ENCODE measurements around the gene MPI.

Gene MPI

GRCh38 chr15:74889883-74890664, at the start of gene MPI:
MPI (plus strand) TSS chr15:74890042; CDS start chr15:74890074, 32 bp downstream.
- peak; percentile 90 for DNase-seq

DNA sequence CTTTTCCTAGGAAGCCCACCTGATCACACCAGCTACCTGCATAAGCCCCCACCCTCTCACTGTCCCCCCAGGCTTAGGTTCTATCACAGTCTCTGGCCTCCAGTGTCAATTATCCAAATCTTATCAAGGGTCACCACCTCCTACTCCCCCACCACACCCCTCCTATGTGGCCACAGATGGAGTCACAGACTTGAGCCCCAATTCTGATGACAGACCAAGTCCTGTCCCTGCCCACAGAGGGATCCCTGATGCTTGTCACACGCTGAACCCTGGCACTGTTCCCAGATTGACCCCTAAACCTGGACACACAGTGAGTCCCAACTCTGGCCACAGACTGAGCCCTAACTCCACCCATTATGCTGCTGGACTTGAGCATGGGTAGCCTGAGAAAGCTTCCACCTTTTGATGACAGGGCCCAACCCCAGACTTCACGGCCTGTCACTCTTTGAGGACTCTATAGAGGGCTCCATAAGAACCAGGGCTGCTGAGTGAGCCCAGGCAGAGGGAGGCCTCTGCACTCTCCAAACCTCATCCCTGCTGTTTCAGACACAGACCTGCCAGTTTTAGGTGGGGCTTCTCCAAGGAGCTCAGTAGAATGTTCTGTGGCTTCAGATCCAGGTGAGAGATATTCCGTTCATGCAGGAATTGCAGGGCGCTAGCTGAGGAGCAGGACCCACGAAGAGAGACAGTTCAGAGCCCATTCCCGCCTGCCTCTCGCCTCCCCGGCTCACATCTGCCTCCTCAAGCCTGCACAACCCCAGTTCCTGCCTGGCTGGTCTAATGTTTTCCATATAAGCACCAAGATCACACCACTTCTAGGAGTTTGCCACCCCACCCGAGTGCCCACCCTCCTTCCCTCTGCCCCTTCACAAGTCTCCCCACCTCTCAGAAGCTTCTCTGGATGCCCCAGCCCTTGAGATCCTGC, 48.7 kb upstream of the MPI start:
- no peak for DNase-seq

- no peak for DNase-seq
Observed at GRCh38 chr15:74841891-74842373, 47.9 kb upstream of the MPI start.

GRCh38 chr15:74842581-74843444, 47.0 kb upstream of the MPI start, which contains the start of gene ULK3:
ULK3 (minus strand) TSS chr15:74843156; CDS start chr15:74843105, 51 bp downstream.
- peak; percentile 92 for DNase-seq

DNA sequence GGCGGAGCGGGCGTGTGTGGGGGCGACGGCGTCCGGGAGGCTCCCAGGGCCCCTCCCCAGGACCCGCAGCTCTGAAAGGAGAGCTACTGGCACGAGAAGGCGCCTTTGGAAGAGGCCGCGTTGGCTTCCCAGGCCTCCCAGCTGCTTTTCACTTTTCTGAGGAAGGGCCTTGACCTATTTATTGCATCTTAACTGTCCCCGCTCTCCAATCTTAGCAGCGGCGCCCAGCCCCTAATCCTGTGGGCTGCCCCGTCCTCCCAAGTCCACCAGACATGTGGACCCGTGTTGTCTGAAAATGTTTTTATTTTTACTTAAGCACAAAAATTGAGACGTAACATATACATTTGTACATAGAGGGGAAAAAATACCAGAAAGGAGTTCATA, 46.4 kb upstream of the MPI start:
- no peak for DNase-seq

DNA sequence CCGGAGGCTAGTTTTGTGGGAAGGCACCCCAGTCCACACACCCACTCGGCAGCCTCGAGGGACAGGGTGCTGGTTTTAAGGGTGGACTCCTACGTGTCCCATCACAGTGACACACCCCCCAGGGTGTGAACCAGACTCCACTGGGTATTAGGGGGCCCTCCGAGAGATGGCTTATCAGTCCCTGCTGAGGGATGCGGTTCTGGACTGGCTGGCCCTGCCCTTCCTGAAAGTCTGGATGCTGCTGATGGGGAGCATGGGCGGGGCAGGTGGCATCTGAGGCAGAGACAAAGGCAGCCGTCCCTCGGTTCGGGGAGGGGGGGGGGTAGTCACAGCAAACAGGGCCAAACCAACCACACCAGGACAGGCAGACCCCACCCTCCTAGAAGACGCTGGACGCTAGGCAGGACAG, 45.9 kb upstream of the MPI start:
- DNase-seq: no peak

DNA sequence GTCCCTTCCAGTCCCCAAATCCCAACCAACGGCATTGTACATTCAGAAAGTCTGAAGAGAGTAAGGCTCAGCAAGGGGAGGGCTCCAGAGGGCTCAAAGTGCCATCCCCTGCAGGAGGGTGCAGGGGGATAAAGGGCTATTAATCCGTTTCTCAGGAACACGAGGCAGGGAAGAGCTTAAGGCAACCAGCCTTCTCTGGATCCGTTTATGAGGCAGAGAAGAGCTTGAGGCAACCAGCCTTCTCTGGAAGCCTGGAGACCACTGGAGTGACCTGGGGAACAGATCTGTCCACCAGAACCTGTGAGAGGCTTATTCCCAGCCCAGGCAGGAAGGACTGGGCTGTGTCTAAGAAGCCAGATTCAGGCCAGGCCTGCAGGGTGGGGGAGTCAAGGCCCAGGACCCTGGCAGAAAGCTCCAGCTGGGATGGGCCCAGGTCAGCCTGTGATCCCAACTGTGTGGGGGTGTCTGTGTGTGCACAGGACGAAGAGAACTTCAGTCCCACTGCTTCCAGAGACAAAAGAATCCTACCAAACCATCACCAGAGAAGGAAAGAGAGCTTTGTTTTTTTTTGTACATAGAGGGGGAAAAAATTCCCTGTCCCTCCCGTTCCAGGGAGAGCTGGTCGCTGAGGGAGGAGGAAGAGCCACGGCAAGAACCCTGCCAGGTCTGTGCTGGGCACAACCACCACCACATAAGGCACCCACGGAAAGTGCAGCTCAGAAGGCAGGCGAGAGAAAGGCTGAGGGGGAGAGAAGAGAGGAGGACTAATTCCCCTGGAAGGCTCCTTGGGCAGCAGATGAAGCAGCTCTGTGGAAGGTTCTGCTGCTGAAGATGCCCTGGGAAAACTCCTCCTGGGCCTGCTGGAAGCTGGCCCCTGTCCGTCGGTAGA, 45.3 kb upstream of the MPI start:
- DNase-seq: peak; percentile 9

- DNase-seq: peak; percentile 59
Observed at GRCh38 chr15:74845208-74845568, 44.7 kb upstream of the MPI start.

- no peak for DNase-seq
Observed at GRCh38 chr15:74845581-74845980, 44.3 kb upstream of the MPI start.

GRCh38 chr15:74847432-74847831, 42.4 kb upstream of the MPI start:
- DNase-seq: no peak

DNA sequence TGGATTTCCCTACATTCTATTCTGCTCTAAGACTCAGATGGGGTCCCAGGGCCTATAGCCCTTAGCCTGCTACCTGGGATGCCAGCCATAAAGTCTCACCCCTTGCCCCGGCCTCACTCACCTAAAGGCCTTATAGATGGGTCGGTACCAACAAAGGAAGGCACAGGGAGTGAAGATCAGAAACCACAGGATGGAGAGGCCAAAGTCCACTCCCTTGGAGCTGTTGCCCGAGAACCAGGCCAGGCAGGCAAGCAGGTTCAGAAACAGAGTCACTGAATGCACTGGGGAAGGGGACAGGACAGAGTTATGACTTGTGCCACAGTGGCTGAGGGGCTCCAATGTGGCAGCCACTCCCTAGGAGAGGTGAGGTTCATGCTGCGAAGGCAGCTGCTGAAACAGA, 39.4 kb upstream of the MPI start:
- no peak for DNase-seq

GRCh38 chr15:74851960-74852359, 37.9 kb upstream of the MPI start:
- no peak for DNase-seq

- no peak for DNase-seq
Observed at GRCh38 chr15:74854453-74855022, 35.3 kb upstream of the MPI start.

- DNase-seq: no peak
Observed at GRCh38 chr15:74855857-74856256, 34.0 kb upstream of the MPI start.

GRCh38 chr15:74856537-74856936, 33.3 kb upstream of the MPI start:
- DNase-seq: no peak

DNA sequence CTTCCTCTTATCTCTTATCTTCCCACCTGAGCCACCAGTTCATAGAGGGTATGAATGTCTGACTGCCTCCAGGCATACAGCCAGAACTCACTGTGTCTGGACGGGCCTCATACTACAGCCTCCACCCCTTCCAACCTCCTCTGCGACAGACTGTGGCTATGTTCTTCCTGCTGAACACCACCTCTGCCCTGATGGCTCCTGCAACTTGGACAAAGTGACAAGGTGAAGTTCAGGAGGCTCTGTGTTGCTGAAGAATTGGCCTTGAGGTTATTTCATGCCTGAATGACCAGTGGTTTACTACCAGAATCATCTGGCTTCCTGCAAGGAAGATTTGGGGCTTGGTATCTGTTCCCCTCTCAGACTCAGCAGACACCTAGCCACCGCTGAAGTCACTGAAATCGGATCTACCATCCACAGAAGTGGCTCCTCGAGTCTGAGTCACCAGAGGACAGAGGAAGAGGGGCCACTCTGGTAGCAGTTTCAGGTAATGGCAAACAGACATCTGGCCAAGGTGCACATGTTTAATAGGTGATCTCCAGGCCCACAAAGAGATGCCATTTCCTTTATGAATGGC, 32.7 kb upstream of the MPI start:
- DNase-seq: no peak

DNA sequence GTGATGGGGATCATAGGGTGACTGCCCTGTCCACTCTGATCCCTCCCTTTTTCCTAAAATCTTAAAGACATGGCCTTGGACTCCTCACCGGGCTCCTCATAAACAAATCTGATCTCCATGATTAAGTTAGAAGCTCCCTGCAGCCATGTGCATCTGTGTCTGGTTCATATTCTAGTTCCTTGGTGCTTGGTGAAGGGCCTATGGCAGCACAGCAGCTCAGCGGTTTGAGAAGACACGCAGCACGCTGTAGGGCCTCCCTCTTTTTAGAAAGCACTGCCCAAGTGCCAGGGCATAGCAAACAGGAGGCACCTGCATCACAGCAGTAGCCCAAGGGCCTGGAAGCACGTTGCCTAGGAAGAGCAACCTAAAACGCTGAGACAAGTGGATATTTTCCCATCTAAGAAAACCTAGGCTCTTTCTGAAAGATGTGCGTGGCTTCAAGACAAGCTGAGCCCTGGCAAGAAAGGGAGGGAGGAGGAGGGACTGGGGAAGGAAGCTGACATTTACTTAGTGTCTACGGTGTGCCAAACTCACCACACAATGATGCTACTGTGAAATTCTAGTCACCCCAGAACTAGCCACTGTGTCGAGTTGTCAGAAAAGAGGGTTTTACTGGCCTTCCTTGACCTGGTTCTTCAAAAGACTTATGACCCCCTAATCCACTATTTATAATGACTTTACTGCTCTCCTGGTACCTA, 32.0 kb upstream of the MPI start:
- DNase-seq: no peak

GRCh38 chr15:74858369-74858740, 31.5 kb upstream of the MPI start:
- DNase-seq: no peak

DNA sequence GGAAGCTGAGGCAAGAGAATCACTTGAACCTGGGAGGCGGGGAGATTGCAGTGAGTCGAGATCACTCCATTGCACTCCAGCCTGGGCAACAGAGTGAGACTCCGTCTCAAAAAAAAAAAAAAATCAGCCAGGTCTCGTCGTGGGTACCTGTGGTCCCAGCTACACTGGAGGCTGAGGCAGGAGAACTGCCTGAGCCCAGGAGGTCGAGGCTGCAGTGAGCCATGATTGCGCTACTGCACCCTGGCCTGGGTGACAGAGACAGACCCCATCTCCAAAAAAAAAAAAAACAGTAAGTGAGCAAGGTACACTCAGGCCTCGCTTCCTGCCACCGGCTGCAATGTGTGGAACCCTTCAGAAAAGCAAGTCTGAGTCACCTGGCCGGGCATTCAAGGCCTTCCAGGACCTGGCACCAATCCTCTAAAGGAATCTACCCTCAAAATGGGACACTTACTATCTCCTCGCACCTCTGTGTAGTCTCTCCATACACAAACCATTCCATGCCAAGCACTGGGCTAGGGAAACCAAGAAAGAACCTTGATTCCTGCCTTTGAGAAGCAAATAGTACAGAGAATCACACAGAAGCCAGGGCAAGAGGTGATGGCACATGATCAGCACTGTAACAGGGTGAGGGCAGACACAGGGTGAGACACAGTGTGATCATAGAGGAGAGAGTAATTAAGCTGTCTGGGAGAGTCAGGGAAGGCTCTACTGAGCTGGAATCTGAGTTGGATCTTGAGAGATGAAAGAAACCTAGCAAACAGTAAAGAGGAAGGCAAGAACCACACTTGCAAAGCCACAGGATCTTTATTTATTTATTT, 26.4 kb upstream of the MPI start:
- DNase-seq: no peak

GRCh38 chr15:74864296-74864695, 25.5 kb upstream of the MPI start:
- DNase-seq: no peak

Measured in stimulated activated CD4-positive, alpha-beta T cell treated with anti-CD3 and anti-CD28 coated beads, Interleukin-4, amount 100 ng/mL, for 24 hours (primary cell).